ENCODE results near the gene APOL6. TPM values are rescaled to one million over a fixed set of nuclear protein-coding genes. Genes with fewer than 3 reads are reported as not detected.

Gene APOL6
- total RNA-seq, 2 donors from 2014 or later = 34.0 to 51.4 TPM

GRCh38 chr22:35631597-35631996, 16.6 kb upstream of the APOL6 start:
- intact Hi-C loops (cut with DNase I, micrococcal nuclease) = no loop called here
- DNase-seq = peak in 1 of 2 donors; percentile 77
- peak; percentile 47 for ATAC-seq

GRCh38 chr22:35632935-35633334, 15.3 kb upstream of the APOL6 start:
- DNase-seq = no peak
- ATAC-seq = no peak
- intact Hi-C loops (cut with DNase I, micrococcal nuclease) = no loop called here

- DNase-seq = no peak
- intact Hi-C loops (cut with DNase I, micrococcal nuclease) = no loop called here
- ATAC-seq = no peak
Measured at GRCh38 chr22:35633520-35633919, 14.7 kb upstream of the APOL6 start.

- ATAC-seq (no peak), DNase-seq (no peak)
- intact Hi-C loops (cut with DNase I, micrococcal nuclease) = no loop called here
Measured at GRCh38 chr22:35634015-35634414, 14.2 kb upstream of the APOL6 start.

GRCh38 chr22:35634943-35635540, 13.2 kb upstream of the APOL6 start:
- DNase-seq (no peak), ATAC-seq (no peak)
- intact Hi-C loops (cut with DNase I, micrococcal nuclease) = loop anchor here in 1 of 2 donors (5.0 kb wide), 1 partner anchor 292 kb away; no protein-coding TSS in a partner anchor

GRCh38 chr22:35637254-35637653, 11.0 kb upstream of the APOL6 start:
- DNase-seq = no peak
- no peak for ATAC-seq
- intact Hi-C loops (cut with DNase I, micrococcal nuclease) = loop anchor here in 1 of 2 donors (5.0 kb wide), 1 partner anchor 290 kb away; no protein-coding TSS in a partner anchor

DNA sequence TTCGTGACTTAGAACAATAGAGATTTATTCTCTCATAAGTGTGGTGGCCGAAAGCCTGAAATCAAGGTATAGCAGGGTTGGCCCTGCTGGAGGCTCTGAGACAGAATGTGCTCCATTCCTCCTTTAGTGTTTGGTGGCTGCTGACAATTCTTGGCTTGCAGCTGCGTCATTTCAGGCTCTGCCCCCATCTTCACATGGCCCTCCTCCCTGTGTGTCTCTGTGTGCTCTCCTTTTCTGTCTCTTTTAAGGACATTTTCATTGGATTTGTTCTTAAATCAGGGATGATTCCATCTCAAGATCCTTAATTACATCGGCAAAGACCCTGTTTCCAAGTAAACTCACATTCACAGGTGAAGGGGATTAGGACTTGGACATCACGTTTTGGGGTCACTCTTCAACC, 10.2 kb upstream of the APOL6 start:
- intact Hi-C loops (cut with DNase I, micrococcal nuclease) = loop anchor here in 1 of 2 donors (5.0 kb wide), 1 partner anchor 289 kb away; no protein-coding TSS in a partner anchor
- ATAC-seq (no peak), DNase-seq (no peak)

GRCh38 chr22:35638410-35638809, 9.8 kb upstream of the APOL6 start:
- DNase-seq = peak; percentile 53 to 69
- no peak for ATAC-seq
- intact Hi-C loops (cut with DNase I, micrococcal nuclease) = loop anchor here in 1 of 2 donors (5.0 kb wide), 1 partner anchor 289 kb away; no protein-coding TSS in a partner anchor

DNA sequence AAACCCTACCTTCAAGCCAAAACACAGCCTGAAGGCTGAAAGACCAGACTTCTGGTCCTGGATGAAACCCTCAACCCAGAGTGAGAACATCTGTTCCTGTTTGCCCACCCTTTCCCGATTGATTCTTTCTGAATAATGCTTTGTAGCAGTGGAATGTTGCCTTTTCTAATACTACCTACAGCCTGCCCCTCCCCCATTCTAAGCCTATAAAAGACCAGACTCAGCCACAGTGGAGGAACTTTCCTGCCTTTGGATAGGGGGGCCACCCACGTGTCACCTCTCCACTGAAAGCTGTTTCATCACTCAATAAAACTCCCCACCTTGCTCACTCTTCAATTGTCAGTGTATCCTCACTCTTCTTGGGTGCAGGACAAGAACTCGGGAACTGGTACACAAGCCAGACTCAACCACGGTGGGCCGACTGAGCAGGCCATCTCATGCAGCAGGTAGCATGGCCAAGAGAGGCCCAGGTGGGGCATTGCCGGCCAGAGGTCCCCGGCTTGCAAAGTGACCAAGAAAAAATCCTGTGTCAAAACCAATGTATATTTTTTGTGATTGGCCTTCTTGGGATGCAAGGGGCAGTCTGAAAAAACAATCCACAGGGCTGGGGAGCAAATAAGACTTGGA, 6.6 kb upstream of the APOL6 start:
- intact Hi-C loops (cut with DNase I, micrococcal nuclease) = no loop called here
- no peak for DNase-seq
- ATAC-seq = no peak

DNA sequence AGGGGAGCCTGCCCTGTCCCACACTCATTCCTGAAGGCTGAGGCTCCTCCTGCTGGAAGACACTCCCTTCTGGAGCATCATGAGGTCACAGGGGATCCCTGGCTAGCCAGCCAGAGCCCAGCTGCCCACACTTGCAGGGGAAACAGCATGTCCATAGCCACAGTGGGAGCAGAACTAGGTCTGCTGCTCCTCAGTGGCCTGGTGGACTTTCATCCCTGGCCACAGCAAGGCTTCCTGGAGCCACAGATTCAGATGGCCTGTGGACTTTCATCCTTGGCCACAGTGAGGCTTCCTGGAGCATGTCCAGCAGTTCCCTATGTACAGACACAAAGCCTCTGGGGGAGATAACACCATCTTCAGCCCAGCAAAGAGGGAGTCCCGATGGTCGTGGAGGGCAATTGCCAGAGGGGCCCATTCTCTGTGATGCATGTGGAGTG, 5.9 kb upstream of the APOL6 start:
- intact Hi-C loops (cut with DNase I, micrococcal nuclease) = no loop called here
- DNase-seq (peak in 1 of 2 donors; percentile 53), ATAC-seq (peak; percentile 95)

GRCh38 chr22:35643991-35644390, 4.3 kb upstream of the APOL6 start:
- ATAC-seq = no peak
- intact Hi-C loops (cut with DNase I, micrococcal nuclease) = no loop called here
- no peak for DNase-seq

DNA sequence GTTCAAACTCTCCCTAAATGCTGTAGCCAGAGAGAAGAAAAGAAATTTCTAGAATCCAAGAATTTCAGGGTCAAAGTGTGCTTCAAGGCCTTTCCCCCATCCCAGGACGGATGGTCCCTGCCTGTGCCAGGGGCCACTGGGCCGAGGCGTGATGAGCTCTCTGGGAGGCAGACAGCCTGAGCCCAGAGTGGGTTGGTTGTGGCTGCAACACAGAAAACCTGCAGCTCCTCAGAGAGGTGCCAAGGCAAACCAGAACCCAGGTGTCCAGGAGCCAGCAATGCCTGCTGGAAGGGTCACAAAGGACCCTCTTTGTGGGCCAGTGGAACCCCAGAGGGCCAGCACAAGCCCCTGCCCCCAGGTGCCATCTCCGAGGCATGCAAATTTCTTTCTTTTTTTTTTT, 2.6 kb upstream of the APOL6 start:
- DNase-seq (no peak), ATAC-seq (no peak)
- intact Hi-C loops (cut with DNase I, micrococcal nuclease) = no loop called here

GRCh38 chr22:35649026-35649553, 844 bp downstream of the APOL6 start:
- DNase-seq (no peak), ATAC-seq (peak; percentile 44)
- intact Hi-C loops (cut with DNase I, micrococcal nuclease) = no loop called here

GRCh38 chr22:35649636-35650250, 1.5 kb downstream of the APOL6 start:
- intact Hi-C loops (cut with DNase I, micrococcal nuclease) = no loop called here
- DNase-seq (no peak), ATAC-seq (no peak)

GRCh38 chr22:35651085-35651484, 2.8 kb downstream of the APOL6 start:
- DNase-seq (no peak), ATAC-seq (no peak)
- intact Hi-C loops (cut with DNase I, micrococcal nuclease) = no loop called here

DNA sequence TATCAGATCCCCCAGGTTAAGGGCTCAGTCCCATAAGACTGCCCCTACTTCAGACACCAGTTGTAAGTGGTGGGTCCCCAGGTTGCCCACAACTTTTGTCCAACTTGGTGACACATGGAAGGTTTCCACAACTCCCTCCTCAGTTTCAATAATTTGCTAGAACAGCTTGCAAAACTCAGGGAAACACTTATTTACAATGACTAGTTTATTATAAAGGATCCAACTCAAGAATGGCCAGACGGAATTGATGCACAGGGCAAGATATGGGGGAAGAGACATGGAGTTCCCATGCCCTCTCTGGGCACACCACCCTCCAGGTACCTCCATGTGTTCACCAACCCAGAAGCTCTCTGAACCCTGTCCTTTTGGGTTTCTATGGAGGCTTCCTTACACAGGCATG, 5.6 kb downstream of the APOL6 start:
- no peak for DNase-seq
- no peak for ATAC-seq
- intact Hi-C loops (cut with DNase I, micrococcal nuclease) = no loop called here

DNA sequence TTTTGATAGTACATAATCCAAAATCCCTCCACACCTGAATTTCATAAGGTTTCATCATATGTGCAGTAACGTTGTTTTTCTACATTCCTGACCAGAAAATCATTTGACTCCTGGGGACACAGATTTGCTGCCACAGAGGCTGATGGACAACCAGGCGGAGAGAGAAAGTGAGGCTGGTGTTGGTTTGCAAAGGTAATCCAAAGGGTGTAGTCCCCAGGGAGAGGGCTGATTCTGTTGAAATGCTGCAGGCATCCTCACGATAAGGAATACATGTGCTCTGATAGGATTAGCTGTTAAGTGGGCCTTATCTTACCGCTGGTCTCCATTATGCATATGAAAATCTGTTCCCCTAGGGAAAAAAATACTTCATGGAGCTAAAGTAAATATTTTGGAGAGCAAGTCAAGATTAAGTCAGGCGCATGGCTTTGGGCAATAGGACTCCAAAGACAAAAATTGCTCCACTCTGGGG, 8.1 kb downstream of the APOL6 start:
- ATAC-seq = no peak
- no peak for DNase-seq
- intact Hi-C loops (cut with DNase I, micrococcal nuclease) = no loop called here

DNA sequence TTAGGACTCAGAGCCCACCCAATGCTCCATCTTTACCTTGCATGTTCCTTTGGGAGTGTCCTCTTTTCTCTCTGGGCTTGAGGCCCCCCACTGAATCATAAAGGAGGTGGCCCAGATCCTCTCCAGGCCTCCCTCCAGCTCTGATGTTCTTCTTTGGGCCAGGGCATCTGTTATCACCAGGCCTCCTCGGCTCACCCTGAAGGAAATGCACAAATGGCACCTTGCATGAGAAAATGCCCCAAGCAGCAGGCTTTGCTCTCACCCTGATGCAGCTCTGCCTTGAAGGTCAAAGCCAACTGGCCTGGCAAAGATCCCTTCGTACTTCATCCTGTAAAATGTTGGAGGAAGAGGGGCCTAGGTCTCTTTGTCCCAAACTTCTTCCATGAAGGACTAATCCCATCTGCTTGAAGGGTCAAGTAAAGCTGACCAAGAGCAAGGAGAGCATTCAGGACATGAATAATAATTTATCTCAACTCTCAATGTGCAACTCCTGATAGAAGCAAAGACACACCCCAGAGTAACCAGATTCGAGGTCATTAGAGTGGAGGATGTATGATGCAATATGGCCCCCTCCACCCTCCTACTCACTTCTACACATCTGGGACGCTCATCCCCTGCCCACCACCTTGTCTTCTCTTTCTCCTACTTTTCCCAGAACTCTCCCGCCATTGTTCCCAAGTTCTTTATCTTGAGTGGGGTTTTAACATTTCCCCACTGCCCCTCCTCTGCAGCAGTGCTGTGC, 9.5 kb downstream of the APOL6 start:
- ATAC-seq (no peak), DNase-seq (no peak)
- intact Hi-C loops (cut with DNase I, micrococcal nuclease) = no loop called here
